Right lobe of liver (tissue), 6 donors: ENCODE data around the gene PML. TPM values are rescaled to one million over a fixed set of nuclear protein-coding genes. Genes with fewer than 3 reads are reported as not detected.

Experiments
- ATAC-seq, 4 donors: fragments of 200-7000 bp; cut with Tn5 transposase; one replicate each; pipeline ENCODE4 v1.9.1; 2020; ENCODE audit warnings: mild to moderate bottlenecking in 4 of 4, moderate library complexity in 4 of 4
- DNase-seq, 3 donors: peaks; one replicate each; pipeline ENCODE4 v3.0.0-alpha.2; 2020
- H3K27ac ChIP-seq, 3 donors: fragments of 200-600 bp; one replicate each; pipeline ENCODE4 v1.8.0; 2022
- H3K27me3 ChIP-seq, 2 donors: fragments of 200-600 bp; one replicate each; pipeline ENCODE4 v1.8.0; 2022
- H3K36me3 ChIP-seq, 4 donors: fragments of 200-600 bp; sonication (generic) in 1 of 4; one replicate each; pipeline versions ENCODE4 v1.5.1 to v1.8.0; 2017 to 2022; ENCODE audit warnings: control low read depth in 1 of 4
- H3K4me1 ChIP-seq, 4 donors: fragments of 200-600 bp; sonication (generic) in 1 of 4; one replicate each; pipeline versions ENCODE4 v1.5.1 to v1.8.0; 2017 to 2022; ENCODE audit warnings: control low read depth in 1 of 4
- H3K4me3 ChIP-seq, 3 donors: fragments of 200-600 bp; one replicate each; pipeline ENCODE4 v1.8.0; 2022
- H3K9me3 ChIP-seq, 4 donors: fragments of 200-600 bp; sonication (generic) in 1 of 4; one replicate each; pipeline versions ENCODE4 v1.5.1 to v1.8.0; 2017 to 2022; ENCODE audit warnings: control low read depth in 1 of 4
- CTCF ChIP-seq, 4 donors: fragments of 200-600 bp in 3 of 4; fragments of 450-650 bp in 1 of 4; IDR thresholded peaks; one replicate each; pipeline versions ENCODE4 v1.5.1 to v1.8.0; 2016 to 2022; ENCODE audit warnings: antibody characterized with exemption in 4 of 4, mild to moderate bottlenecking in 2 of 4
- POLR2A ChIP-seq: fragments of 450-650 bp; IDR thresholded peaks from one replicate; pipeline ENCODE4 v1.6.1; 2017; ENCODE audit warnings: antibody characterized with exemption, mild to moderate bottlenecking
- WGBS: methylation state at CpG from one replicate; pipeline ENCODE4 v1.1.6; 2018; ENCODE audit warnings: low coverage, low lambda C conversion rate; ENCODE audit not compliant: insufficient coverage; ENCODE audit errors: missing lambda C conversion rate; 5-methylcytosine and 5-hydroxymethylcytosine counted together
- intact Hi-C, 2 donors: fragments of 100-400 bp; cut with DNase I; formaldehyde crosslinking; loops; one replicate each; pipeline versions ENCODE4 v1.11.2 to v1.14.1; 2022
- total RNA-seq, 6 experiments: library from RNA; depleted of rRNA in 2 of 6; stranded (reverse); fragments of >200 nt in 2 of 6; fragmentation: NEBNext Ultra II Directional in 3 of 6; extraction: Animal tissue kit (Norgen Biotek cat#: 25700) in 3 of 6; gene quantifications; one replicate each; pipeline versions ENCODE4 v1.1.0 to v1.2.4, GENCODE V29; 2016 to 2023
- donor health status: DM: no; HTN: yes; CAD: no.
- donor health status: DM: no; HTN: no; CAD: no.
- donor health status: DM: no; HTN: no; CAD: no.
- donor health status: DM: no; HTN: yes; CAD: no.
- donor health status: DM: no; HTN: yes; CAD: no.

The PML gene
- total RNA-seq, 6 experiments from 2014 or later, result 10.8 to 36.1 (median 16.7) TPM

GRCh38 chr15:74036271-74037170, 42.0 kb downstream of the PML start:
- peak; percentile 57 to 78 (median 65) for ATAC-seq
- intact Hi-C loops, result loop anchor here (5.0 kb wide), 2 partner anchors 59 to 64 kb away; no protein-coding TSS in a partner anchor

DNA sequence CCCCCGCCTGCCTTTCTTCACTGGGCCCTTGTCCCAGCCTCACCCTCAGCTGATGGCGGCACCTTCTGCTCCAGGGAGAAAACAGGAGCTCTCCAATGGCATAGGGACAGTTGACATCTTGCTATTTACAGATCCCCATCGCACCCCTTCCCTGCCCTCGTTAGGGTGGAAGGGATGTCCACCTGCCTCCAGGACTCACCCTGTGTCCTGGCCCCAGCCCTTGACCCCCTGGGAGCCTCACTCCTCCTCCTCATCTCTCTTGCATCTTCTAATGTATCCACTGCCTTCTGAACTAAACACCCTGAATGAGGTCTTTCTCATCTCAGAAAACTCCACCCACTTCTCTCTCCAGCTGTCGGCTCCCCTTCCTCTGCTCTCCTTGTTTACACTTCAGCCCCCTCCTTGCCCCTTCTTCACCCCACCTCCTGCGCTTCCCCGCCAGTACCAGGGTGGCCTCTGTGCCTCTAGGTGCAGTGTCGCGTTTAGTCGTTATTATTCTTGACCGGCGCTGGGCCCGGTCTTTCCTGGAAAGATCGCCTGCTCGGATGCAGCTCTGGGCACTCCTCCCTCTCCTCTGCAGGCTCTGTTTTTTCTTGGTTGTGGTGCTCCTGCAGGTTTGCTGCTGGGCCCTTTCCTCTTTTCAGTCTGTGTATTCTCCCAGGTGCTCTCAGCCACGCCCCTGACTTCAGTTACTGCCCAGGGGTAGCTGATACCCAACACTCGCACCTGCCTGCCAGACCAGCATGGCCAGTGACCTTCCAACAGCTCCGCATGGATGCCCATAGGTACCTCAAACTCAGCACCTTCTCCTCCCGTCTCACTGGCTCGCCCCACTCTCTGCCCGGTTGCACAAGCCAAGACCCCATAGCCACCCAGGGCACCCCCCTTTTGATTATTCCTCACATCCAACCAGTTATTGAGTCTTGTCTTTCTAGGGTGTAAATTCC, 42.9 kb downstream of the PML start:
- intact Hi-C loops, result loop anchor here (5.0 kb wide), 2 partner anchors 60 to 65 kb away; no protein-coding TSS in a partner anchor
- no peaks in the 10 kb centered on the region for H3K27me3 ChIP-seq
- H3K9me3 ChIP-seq, result no peaks in the 10 kb centered on the region
- no peak overlapping the region for H3K4me3 ChIP-seq
- no peaks in the 10 kb centered on the region for H3K4me1 ChIP-seq
- TF ChIP-seq POLR2A (no peak), CTCF (IDR thresholded peaks at IDR 0.05) (no peak)
- no peak overlapping the region for H3K27ac ChIP-seq
- WGBS, result 86% methylated on average over 17 of the region's 21 CpGs
- DNase-seq, result no peak
- ATAC-seq, result no peak
- H3K36me3 ChIP-seq, result peaks cover 0 to 26% (median 2%) of the 10 kb centered on the region in 4 donors

More at GRCh38 chr15:74036271-74037170, 42.0 kb downstream of the PML start:
- WGBS, result 74% methylated on average over 19 of the region's 21 CpGs
- H3K27me3 ChIP-seq, result no peaks in the 10 kb centered on the region
- no peak for TF ChIP-seq POLR2A
- peak; percentile 40 to 61 (median 54) for TF ChIP-seq CTCF (IDR thresholded peaks at IDR 0.05)
- no peak overlapping the region for H3K27ac ChIP-seq
- peak in 2 of 3 donors; percentile 58 to 65 for DNase-seq
- H3K4me1 ChIP-seq, result no peaks in the 10 kb centered on the region
- no peaks in the 10 kb centered on the region for H3K9me3 ChIP-seq
- no peak overlapping the region for H3K4me3 ChIP-seq
- peaks cover 0 to 26% (median 2%) of the 10 kb centered on the region in 4 donors for H3K36me3 ChIP-seq

DNA sequence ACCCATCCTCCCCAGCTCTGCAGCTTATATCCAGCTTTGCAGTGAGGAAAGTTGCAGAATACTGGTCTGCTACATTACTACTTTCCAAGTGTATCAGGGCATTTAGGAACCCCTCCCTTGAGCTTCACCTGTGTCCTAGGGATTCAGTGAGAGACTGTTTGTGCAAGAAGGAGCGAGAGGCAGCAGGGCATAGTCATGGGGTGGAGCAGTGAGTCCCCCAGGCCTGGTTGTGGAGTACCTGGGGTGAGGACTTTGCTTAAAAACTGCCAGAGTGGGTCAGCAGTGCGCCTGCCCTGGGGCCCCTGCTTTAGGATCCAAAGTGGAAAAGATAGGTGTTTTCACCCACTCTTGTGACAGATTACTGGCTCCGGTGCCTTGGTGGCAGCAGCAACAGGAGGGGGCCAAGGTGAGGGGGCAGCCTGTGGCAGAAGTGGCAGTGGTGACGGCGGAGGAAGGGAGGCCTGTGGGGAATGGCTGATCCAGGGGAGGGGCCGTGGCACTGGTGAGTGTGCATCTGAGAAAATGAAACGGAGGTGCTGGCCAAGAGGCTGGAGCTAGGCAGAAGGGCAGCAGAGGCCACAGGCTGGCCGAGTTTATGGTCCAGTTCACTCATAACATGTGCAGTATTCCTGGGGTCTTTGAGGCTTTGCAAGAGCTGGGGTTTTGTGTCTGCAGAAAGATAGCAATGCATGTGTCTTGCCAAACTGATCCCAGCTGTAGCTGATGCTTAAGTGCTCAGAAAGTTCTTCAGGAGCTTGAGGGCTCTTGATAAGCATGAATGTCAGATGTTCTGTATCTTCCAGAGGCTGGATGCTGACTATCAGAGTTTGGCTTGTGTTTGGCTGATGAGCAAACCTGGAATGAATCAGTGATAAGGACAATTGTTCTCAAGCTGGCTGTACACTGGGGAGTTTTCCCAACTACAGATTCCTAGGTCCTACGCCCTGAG, 44.5 kb downstream of the PML start:
- Histone ChIP-seq H3K4me3 (no peak overlapping the region), H3K4me1 (no peaks in the 10 kb centered on the region), H3K9me3 (no peaks in the 10 kb centered on the region), H3K36me3 (peaks cover 0 to 21% (median 2%) of the 10 kb centered on the region in 4 donors), H3K27ac (no peak overlapping the region), H3K27me3 (no peaks in the 10 kb centered on the region)
- intact Hi-C loops, result loop anchor here (5.0 kb wide), 2 partner anchors 62 to 67 kb away; no protein-coding TSS in a partner anchor
- TF ChIP-seq POLR2A (no peak), CTCF (IDR thresholded peaks at IDR 0.05) (no peak)
- DNase-seq (no peak), ATAC-seq (no peak)
- WGBS, result 75% methylated on average over 7 of the region's 9 CpGs
